Articular chondrocyte of knee joint (primary cell): ENCODE measurements around the gene ARSD. TPM values are rescaled to one million over a fixed set of nuclear protein-coding genes. Genes with fewer than 3 reads are reported as not detected.

Source experiments
- total RNA-seq: library from RNA; depleted of rRNA; stranded (reverse); fragments of >200 nt; gene quantifications from 2 replicates; pipeline ENCODE4 v1.2.3, GENCODE V29; 2012

The ARSD gene
- total RNA-seq: 17.5 and 20.9 TPM in 2 replicates

DNA sequence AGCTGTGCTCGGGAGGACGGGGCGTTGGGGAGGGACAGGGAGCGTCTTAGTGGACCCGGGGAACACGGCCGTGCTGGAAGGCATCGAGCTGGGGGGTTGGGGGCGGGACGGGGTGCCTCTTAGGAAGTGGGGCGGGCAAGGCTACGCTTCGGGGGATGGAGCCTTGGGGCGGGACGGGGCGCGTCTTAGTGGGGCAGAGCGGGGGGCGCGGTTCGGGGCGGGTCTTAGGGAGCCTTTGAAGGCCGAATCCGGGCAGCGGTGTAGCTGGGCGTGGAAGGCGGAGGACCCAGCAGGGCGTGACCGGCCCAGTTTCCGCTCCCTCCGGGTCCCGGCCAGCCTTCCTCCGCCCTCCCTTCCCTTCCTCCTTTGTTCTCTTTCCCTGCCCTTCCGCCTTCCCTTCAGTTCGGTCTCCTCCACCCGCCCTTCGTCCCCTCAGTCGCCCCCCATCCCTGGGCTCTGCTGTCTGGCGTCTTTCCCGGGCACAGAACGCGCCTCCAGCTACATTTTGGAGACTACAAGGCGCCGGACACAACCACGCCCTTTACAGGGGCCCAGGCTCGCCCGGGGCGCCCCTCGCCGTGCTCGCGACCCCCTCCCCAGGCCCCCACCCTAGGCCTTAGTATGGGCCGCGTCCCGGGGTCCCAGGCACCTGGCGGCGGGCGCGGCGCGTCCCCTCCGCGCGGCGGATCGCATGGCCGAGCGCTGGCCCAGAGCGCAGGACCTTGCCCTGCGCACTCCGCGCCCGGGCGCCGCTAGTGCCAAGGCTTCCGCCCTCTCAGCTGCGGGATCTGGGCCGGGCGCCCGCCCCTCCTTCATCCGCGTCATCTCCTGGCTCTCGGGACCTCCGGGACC, at the start of gene ARSD:
ARSD (minus strand) TSS at position 757 of the 852 bp plus-strand sequence; CDS start at position 693, 64 bp downstream.

Other genes with a start within 250 kb of the ARSD start
- gene CD99, start 238.0 kb downstream of the ARSD start, total RNA-seq: 259 and 316 TPM in 2 replicates
- 12.5 and 18.4 TPM in 2 replicates for gene XG, start 177.3 kb downstream of the ARSD start, total RNA-seq
- gene GYG2, start 100.4 kb downstream of the ARSD start, total RNA-seq: 1.5 and 3.8 TPM in 2 replicates
- gene ARSH, start 77.2 kb upstream of the ARSD start, total RNA-seq: not detected in 2 replicates
- gene ARSF, start 112.1 kb upstream of the ARSD start, total RNA-seq: not detected in 2 replicates